Natural killer cell (primary cell): Measurements from ENCODE around the gene SMC1A. TPM values are rescaled to one million over a fixed set of nuclear protein-coding genes. Genes with fewer than 3 reads are reported as not detected.
A peak's percentile ranks its signal among the peaks of the same experiment; 100 is the strongest.

Experiments
- ATAC-seq, 3 donors: fragments of 150-1000 bp in 2 of 3; fragments of 200-7000 bp in 1 of 3; cut with Tn5 transposase; 1 replicate in 1 of 3; 2 replicates in 2 of 3; pipeline ENCODE4 v1.10.0; 2021; ENCODE audit warnings: mild to moderate bottlenecking in 2 of 3, moderate library complexity in 2 of 3
- DNase-seq, 2 donors: peaks; one replicate each; pipeline versions ENCODE4 v3.0.0 to v3.0.0-alpha.2; 2013 to 2021; ENCODE audit warnings: mixed read lengths in 1 of 2
- H3K27ac ChIP-seq: one replicate; pipeline ENCODE4 v1.5.1; 2013; ENCODE audit warnings: mild to moderate bottlenecking, low read length
- H3K27me3 ChIP-seq: one replicate; pipeline ENCODE4 v1.6.1; 2013; ENCODE audit warnings: low read length; ENCODE audit not compliant: control insufficient read depth, insufficient read depth
- H3K36me3 ChIP-seq: one replicate; pipeline ENCODE4 v1.6.1; 2013; ENCODE audit warnings: low read length; ENCODE audit not compliant: control insufficient read depth, insufficient read depth
- H3K4me1 ChIP-seq: one replicate; pipeline ENCODE4 v1.6.1; 2013; ENCODE audit warnings: low read length; ENCODE audit not compliant: control insufficient read depth, insufficient read depth
- H3K4me3 ChIP-seq: one replicate; pipeline ENCODE4 v1.5.1; 2013; ENCODE audit warnings: low read length
- H3K9me3 ChIP-seq: one replicate; pipeline ENCODE4 v1.6.1; 2013; ENCODE audit warnings: low read length; ENCODE audit not compliant: control insufficient read depth, insufficient read depth
- H3K27ac Mint-ChIP-seq, 2 donors: one replicate each; pipeline ENCODE4 v1.8.0; 2022; ENCODE audit warnings: mild to moderate bottlenecking in 2 of 2, mixed read lengths in 2 of 2, moderate library complexity in 1 of 2
- H3K27me3 Mint-ChIP-seq, 2 donors: one replicate each; pipeline ENCODE4 v1.8.0; 2022; ENCODE audit warnings: low read depth in 2 of 2, mixed read lengths in 2 of 2
- H3K36me3 Mint-ChIP-seq: one replicate; pipeline ENCODE4 v1.8.0; 2022; ENCODE audit warnings: mixed read lengths
- H3K4me1 Mint-ChIP-seq, 2 donors: one replicate each; pipeline ENCODE4 v1.8.0; 2022; ENCODE audit warnings: mixed read lengths in 2 of 2
- H3K4me3 Mint-ChIP-seq: one replicate; pipeline ENCODE4 v1.8.0; 2022; ENCODE audit warnings: mild to moderate bottlenecking, moderate library complexity, mixed read lengths
- H3K9me3 Mint-ChIP-seq, 2 donors: one replicate each; pipeline ENCODE4 v1.8.0; 2022; ENCODE audit warnings: mixed read lengths in 2 of 2
- CTCF ChIP-seq: fragments of 200-600 bp; IDR thresholded peaks from one replicate; pipeline ENCODE4 v1.8.0; 2022; ENCODE audit warnings: antibody characterized with exemption
- WGBS: methylation state at CpG from one replicate; pipeline ENCODE4 v1.1.7; 2013; ENCODE audit warnings: missing lambda C conversion rate; ENCODE audit not compliant: insufficient coverage; 5-methylcytosine and 5-hydroxymethylcytosine counted together
- intact Hi-C: fragments of 100-400 bp; cut with micrococcal nuclease; formaldehyde crosslinking; loops from one replicate; pipeline ENCODE4 v1.14.2; 2022
- total RNA-seq, 4 donors: library from RNA; stranded (reverse); fragments of 120-200 nt in 1 of 4; gene quantifications; one replicate each; pipeline versions ENCODE4 v1.2.3 to v1.2.4, GENCODE V29; 2013 to 2022

Gene SMC1A
- total RNA-seq, 3 donors from 2014 or later (not counting 1 experiment from before 2014, with no cell fraction given): 54.2 to 96.3 (median 60.4) TPM

- no peak for ATAC-seq
- Mint-ChIP-seq H3K9me3 (no peaks in the 10 kb centered on the region), H3K4me3 (no peak overlapping the region), H3K4me1 (peaks cover 0 to 7% of the 10 kb centered on the region in 2 donors), H3K27me3 (no peaks in the 10 kb centered on the region), H3K36me3 (no peaks in the 10 kb centered on the region), H3K27ac (no peak overlapping the region)
- Histone ChIP-seq H3K9me3 (no peaks in the 10 kb centered on the region), H3K27ac (no peak overlapping the region), H3K27me3 (no peaks in the 10 kb centered on the region), H3K4me3 (no peak overlapping the region), H3K36me3 (peaks cover 29% of the 10 kb centered on the region), H3K4me1 (no peaks in the 10 kb centered on the region)
- intact Hi-C loops: no loop called here
- DNase-seq: no peak
- 100% methylated on average over 2 of the region's 2 CpGs for WGBS
- no peak for TF ChIP-seq CTCF
These were observed 45.0 kb downstream of the SMC1A start for GRCh38 chrX:53377464-53377863.

GRCh38 chrX:53376888-53377287 lies 45.6 kb downstream of the SMC1A start:
- H3K9me3 Mint-ChIP-seq: no peaks in the 10 kb centered on the region
- intact Hi-C loops: no loop called here
- Histone ChIP-seq H3K27ac (no peak overlapping the region), H3K9me3 (no peaks in the 10 kb centered on the region), H3K4me1 (no peaks in the 10 kb centered on the region), H3K27me3 (no peaks in the 10 kb centered on the region), H3K36me3 (peaks cover 24% of the 10 kb centered on the region), H3K4me3 (no peak overlapping the region)
- H3K4me1 Mint-ChIP-seq: peaks cover 0 to 7% of the 10 kb centered on the region in 2 donors
- no peaks in the 10 kb centered on the region for H3K27me3 Mint-ChIP-seq
- peak overlapping the region in 1 of 2 donors; percentile 4 for H3K27ac Mint-ChIP-seq
- no peak for ATAC-seq
- 99% methylated on average over 5 of the region's 6 CpGs for WGBS
- H3K36me3 Mint-ChIP-seq: no peaks in the 10 kb centered on the region
- no peak for DNase-seq
- no peak overlapping the region for H3K4me3 Mint-ChIP-seq
- TF ChIP-seq CTCF: no peak

- no peak for ATAC-seq
- Mint-ChIP-seq H3K27ac (no peak overlapping the region), H3K4me1 (peaks cover 0 to 7% of the 10 kb centered on the region in 2 donors), H3K27me3 (no peaks in the 10 kb centered on the region), H3K4me3 (no peak overlapping the region), H3K9me3 (no peaks in the 10 kb centered on the region), H3K36me3 (no peaks in the 10 kb centered on the region)
- no peak for DNase-seq
- H3K36me3 ChIP-seq: peaks cover 5% of the 10 kb centered on the region
- H3K4me1 ChIP-seq: no peaks in the 10 kb centered on the region
- TF ChIP-seq CTCF: no peak
- intact Hi-C loops: no loop called here
- H3K27ac ChIP-seq: no peak overlapping the region
- no peaks in the 10 kb centered on the region for H3K27me3 ChIP-seq
- no peaks in the 10 kb centered on the region for H3K9me3 ChIP-seq
- H3K4me3 ChIP-seq: no peak overlapping the region
These were observed 47.5 kb downstream of the SMC1A start for GRCh38 chrX:53374923-53375322.

GRCh38 chrX:53374222-53374820 lies 48.1 kb downstream of the SMC1A start:
- H3K4me3 ChIP-seq: no peak overlapping the region

More at GRCh38 chrX:53374222-53374820, 48.1 kb downstream of the SMC1A start:
- Histone ChIP-seq H3K27ac (no peak overlapping the region), H3K4me1 (no peaks in the 10 kb centered on the region), H3K9me3 (no peaks in the 10 kb centered on the region), H3K36me3 (no peaks in the 10 kb centered on the region), H3K27me3 (no peaks in the 10 kb centered on the region)
- no peak for TF ChIP-seq CTCF
- H3K27me3 Mint-ChIP-seq: no peaks in the 10 kb centered on the region
- DNase-seq (no peak), ATAC-seq (no peak)
- intact Hi-C loops: no loop called here
- 81% methylated on average over 7 of the region's 7 CpGs for WGBS
- H3K36me3 Mint-ChIP-seq: no peaks in the 10 kb centered on the region
- no peak overlapping the region for H3K27ac Mint-ChIP-seq
- no peaks in the 10 kb centered on the region for H3K9me3 Mint-ChIP-seq
- H3K4me3 Mint-ChIP-seq: no peak overlapping the region
- H3K4me1 Mint-ChIP-seq: peaks cover 0 to 7% of the 10 kb centered on the region in 2 donors
